Ecto neural progenitor cell (in vitro differentiated cells): Measurements from ENCODE around the gene PRKAR2B.
"Not testable (repeated sequence)": the region's sequence is repeated elsewhere in the genome, so short reads cannot be mapped to it uniquely, and the experiment has no call there.

ENCODE experiments used
- DNase-seq: peaks from one replicate; pipeline ENCODE4 v3.0.0-alpha.2; 2018; ENCODE audit warnings: low spot score

Gene PRKAR2B

DNA sequence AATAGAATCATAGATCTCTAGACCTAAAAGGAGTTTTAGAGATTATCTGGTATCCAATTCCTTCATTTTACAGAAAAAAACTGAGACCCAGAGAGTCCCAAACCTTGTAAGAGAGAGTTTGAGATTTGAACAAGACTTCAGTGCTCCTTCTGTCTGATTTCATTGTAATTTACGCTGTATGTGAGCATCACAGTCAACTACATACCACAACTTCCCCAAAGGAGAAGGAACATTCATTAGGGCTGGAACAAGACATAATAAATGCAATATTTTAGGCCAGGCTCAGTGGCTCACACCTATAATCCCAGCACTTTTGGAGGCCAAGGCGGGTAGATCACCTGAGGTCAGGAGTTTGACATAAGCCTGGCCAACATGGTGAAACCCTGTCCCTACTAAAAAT, 17.3 kb upstream of the PRKAR2B start:
- DNase-seq, result no peak

DNA sequence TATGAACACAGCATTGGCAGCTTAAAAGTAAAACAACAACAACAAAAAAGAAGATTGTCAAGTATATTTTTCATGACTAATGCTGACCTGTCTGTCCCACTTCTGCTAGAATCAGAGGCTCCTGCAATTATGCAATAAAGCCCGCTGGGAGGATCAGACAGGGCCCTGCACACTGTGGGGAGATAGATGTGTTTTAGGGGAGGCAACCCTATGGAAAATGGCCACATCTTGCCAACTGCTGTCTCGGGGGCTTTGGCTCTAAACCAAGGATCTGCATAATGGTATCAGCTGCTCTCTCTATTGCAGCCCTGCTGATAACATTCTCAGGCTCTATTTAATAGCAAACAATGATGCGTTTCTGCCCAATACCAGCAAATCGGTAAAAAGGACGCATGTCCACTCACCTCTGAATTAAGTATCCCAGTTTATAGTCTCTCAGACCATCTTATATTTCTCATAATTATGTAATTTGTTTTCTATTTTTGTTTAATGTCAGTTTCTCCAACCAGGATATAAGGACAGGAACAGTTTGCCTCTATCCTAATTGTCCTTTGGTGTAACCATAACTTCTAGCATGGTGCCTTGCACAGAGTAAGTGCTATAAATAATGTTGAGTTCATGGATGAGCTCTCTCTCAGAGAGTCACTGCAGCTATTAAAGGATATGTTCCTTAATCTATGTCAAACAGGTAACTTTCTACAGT, 15.3 kb upstream of the PRKAR2B start:
- DNase-seq, result no peak

DNA sequence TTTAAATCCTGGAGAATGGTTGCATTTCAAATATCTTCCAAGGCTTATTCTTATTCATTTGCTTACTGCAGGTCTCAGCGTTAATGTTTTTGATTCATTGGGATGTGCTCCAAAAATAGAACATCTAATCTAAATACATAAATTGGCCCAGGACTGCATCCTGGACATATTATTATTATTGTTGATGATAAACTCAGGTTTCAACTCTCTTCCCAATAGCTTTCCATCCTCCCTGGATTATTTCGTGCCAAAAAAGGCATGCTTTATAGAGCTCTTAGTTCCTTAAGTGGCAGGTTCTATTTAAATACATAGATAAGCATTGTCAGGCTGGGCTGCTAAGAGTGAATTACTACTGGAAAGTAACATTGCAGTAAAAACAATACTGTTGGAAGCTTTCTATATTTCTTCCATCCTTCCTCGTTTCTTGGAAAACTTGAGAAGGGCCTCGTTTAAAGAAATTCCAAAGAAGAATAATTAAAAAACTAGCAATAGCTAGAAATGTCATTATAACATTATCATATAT, 14.7 kb upstream of the PRKAR2B start:
- DNase-seq, result no peak

DNA sequence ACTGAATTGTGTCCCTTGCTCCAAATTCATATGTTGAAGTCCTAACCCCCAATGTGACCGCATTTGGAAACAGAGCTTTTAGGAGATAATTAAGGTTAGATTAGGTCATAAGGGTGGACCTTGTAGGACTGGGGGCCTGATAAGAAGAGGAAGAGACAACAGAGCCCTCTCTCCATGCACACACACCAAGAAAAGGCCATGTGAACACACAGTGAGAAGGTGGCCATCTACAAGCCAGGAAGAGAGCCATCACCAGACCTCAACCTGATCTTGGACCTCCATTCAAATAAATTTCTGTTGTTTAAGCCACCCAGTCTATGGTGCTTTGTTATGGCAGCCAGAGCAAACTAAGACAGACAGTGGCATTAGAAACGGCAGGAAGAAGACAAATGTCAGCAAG, 12.5 kb upstream of the PRKAR2B start:
- no peak for DNase-seq

DNA sequence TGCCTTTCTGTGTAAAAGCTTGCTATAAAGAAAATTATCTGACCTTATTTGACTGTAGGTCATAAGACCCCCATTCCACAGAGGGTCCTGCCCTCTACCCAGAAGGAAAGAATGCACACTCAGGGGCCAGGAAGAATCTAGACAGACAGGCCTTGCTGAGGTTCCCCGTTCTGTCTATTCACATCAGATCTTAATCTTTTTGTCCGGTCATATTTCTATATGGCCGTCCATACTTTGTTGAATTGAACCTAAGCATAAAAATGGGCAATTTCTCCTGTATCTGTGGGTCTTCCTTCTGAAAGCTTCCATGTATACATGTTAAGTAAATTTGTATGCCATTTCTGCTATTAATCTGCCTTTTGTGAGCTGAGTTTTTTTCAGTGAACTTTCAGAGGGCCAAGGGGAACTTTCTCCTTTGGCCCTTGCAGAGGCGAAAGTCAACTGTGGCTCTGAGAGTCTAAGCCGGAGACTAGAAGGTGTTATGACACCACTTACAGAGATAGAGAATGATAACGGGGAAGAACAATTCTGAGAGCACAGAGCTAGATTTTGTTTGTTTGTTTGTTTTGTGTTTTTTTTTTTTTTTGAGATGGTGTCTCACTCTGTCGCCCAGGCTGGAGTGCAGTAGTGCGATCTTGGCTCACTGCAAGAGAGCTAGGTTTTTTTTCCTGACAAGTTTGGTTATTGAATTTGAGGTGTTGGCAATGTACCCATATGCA, 11.6 kb upstream of the PRKAR2B start:
- DNase-seq, result no peak

DNA sequence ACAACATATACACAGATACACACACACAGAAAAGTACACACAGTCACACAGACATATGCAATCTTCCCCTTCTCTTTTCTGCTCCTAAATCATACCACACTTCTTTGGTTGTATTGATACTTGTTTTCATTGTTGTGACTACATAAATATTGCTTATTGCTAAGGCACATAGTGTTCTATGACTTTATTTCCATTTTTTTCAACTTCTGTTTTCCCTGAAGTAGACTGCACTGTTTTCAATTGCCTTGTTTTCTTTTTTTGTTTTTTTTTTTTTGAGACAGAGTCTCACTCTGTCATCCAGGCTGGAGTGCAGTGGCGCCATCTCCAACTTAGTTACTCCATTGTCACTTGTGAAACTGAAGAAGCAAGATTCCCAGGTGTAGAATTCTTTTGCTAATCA, 10.0 kb upstream of the PRKAR2B start:
- no peak for DNase-seq

DNA sequence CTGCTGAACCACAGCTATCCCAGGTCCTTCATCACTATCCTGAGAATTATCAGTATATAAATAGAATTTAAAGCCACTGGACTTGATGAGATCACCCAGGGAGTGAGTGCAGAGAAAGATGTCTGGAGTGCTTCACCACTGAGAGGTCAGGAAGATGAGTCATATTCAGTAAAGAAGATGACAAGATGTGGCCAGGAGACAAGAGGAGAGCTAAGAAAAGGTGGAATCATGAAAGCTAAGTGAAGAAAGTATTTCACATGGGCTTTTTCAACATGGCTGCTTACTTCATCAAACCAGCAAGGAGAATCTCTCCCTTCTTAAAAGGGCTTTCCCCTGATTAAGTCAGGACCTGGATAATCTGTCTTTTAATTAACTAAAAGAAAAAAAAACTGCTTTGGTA, 9.1 kb upstream of the PRKAR2B start:
- DNase-seq, result no peak

DNA sequence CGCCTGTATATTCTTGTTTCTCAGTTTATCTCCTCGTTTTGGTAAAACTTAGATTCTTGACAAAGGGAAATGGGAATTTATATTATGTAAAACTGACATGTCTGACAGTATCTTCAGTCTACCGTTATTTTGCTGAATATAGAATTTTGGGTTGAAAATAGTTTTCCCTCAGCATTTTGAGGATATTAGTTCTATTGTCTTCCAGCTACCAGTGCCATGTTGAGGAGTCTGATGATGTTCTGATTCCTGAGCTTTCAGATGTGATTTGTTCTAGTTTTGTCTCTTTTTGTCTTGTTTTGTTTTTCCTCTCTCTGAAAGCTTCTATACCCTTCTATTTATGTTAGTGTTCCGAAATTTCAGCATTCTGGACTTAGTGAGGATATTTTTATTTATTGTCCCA, 8.0 kb upstream of the PRKAR2B start:
- no peak for DNase-seq

DNA sequence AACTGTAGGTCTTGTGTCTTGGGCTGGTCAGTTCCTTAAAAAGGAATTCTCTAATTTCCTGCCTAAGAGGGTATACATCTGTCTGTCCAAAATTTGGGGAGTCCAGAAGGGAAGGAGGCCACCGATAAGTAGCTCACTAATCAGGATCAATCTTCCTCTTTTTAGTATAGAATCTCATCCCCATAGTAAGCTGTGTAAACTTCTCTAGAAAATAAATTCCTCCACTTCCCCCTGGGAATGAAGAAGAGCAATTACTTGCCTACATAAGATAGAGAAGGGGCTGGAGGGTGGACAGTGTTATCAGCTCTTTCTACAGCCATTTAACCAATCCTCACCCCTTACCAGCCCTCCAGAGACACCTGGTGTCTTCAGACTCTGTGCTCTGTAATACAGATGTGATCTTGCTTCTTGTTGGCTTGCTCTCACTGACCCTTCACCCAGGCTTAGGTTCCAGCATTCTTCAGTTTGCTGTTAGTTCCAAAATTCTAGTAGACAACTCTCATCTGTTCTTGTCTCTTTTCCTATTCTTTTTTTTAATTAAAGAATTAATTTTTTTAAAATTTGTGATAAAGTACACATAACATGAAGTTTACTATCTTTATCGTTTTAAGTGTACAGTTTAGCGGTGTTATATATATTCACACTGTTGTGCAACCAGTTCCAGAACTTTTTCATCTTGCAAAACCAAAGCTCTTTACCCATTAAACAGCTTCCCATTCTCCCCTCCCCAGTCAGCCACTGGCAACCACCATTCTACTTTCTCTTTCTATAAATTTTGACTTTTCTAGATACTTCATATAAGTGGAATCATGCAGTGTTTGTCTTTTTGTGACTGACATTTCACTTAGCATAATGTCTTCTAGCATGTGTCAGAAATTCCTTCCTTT, 6.5 kb upstream of the PRKAR2B start:
- no peak for DNase-seq

DNA sequence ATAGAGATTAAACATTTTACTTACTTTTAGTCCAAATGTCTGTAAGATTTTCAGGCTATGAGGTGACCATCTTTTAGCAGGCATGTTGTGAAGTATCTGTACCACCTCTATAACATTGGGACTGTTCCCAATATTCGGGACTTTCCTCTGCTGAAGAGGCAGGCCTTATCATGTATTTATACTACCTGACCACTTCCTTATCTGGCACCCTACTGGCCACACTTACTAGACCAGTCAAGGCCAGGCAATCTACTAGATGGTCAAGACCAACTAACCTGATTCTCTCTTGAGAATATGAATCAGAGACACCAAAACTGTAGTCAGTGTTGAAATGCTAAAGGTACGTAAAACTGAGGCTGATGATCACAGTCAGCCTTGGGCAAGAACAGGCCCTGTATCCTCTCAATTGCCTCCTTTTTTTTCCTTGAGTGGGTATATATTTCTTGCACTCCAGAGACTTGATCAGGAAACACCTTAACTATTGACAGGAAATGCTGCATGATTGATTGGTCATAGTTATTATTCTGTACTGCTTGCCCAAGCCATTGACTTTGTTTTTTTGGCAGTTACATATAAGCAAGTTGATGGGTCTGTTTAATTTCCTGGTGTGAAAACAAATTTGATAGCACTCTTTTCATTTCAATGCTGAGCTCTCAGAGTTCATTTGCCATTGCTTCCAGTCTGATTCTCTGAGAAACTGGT, 5.2 kb upstream of the PRKAR2B start:
- DNase-seq, result no peak

DNA sequence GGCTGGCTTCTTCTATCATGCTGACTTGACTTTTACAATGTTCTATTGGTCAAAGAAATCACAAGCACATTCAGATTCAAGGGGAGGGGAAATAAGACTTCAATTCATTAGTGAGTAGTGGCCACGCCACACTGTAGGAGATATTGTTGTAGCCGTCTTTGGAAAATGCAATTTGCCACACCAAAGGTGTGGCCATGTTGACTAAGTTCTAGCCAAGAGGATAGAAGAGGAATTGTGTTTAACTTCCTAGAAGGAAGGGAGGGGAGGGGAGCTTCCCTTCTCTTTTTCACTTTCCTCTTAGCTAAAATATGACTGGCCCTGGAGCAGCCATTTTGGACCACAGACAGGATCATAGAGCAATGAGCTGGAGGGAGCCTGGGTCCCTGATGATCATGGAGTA, 3.4 kb upstream of the PRKAR2B start:
- no peak for DNase-seq

DNA sequence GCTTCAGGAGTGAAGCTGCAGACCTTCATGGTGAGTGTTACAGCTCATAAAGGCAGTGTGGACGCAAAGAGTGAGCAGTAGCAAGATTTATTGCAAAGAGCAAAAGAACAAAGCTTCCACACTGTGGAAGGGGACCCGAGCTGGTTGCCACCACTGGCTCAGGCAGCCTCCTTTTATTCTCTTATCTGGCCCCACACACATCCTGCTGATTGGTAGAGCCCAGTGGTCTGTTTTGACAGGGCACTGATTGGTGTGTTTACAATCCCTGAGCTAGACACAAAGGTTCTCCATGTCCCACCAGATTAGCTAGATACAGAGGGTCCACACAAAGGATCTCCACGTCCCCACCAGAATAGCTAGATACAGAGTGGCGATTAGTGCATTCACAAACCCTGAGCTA, 2.7 kb upstream of the PRKAR2B start:
- not testable (repeated sequence) for DNase-seq

DNA sequence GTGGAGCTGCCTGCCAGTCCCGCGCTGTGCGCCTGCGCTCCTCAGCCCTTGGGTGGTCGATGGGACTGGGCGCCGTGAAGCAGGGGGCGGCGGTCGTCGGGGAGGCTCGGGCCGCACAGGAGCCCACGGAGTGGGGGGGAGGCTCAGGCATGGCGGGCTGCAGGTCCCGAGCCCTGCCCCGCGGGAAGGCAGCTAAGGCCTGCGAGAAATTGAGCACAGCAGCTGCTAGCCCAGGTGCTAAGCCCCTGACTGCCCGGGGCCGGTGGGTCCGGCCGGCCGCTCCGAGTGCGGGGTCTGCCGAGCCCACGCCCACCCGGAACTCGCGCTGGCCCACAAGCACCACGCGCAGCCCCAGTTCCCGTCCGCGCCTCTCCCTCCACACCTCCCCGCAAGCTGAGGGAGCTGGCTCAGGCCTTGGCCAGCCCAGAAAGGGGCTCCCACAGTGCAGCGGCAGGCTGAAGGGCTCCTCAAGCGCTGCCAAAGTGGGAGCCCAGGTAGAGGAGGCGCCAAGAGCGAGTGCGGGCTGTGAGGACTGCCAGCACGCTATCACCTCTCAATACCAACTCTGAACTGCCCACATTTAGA, 2.1 kb upstream of the PRKAR2B start:
- DNase-seq, result not testable (repeated sequence)

DNA sequence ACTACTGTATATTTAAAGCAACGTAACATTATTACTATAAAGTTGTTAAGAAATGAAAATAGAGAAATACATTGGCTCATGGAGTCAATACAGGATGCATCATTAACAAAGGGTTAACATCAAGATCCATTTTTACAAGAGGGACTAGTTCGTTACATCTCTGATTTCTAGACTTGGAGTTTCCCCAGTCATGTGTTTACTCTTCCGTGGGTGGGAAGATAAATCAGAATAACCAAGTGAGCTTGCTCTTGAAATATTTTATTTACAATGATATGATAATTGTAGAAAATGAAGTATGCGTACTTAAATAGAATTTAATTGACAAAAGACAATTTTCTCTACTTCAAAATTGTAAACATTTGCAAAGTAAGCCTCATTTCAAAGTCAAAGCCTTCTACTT, 1.0 kb upstream of the PRKAR2B start:
- DNase-seq, result no peak

DNA sequence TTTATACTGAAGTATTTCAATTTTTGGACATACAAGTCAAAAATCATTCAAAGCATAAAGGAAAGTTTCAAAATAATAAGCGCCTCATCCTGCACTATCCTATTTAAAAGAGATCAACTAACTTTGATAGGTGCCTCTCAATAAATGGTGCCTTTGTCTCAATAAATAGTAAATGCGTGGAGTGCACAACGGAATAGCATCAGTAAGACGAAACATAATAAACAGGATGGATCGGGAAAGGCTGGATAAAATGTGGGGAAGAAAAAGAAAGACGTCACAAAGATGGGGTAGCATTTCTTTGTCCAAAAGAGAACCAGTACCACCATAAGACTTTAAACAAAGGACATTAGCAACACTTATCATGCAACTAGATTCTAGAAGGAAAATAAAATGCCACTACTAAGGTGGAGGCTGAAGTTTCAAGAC, 571 bp upstream of the PRKAR2B start:
- DNase-seq, result no peak

DNA sequence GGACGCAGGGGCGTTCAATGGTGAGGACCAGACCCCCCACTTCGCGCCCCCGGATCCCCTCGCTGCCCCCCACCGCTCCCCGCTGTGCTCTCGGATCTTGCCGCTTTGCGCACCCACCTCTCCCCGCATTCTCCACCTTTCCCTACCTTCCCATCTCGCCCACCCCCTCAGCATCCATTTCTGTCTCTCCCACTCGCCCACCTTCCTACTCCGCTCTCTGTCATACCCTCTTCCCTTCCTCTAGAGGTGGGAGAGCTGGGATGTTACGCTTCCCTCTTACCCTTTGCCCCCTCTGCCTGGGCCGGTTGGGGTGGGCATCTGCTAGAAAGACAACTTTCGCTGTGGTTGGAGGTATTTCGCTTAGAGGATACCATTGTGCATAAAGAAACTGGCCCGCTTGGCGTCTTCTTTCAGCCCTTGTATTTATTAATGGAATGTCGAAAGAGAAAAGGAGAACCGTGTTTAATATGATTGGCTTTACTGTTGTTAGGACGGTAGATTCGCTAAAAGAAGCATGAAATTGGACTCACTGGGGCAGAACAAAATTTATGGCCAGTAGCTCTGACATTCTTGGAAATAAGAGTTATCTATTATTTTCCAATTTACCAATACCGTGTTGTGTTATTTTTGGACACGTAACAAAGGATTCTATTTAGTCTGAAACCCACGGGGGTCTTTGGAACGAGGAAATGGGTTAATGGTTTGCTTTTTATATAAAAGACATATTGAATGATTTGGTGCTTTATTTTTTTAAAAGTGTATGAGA, 873 bp downstream of the PRKAR2B start:
- DNase-seq, result no peak

DNA sequence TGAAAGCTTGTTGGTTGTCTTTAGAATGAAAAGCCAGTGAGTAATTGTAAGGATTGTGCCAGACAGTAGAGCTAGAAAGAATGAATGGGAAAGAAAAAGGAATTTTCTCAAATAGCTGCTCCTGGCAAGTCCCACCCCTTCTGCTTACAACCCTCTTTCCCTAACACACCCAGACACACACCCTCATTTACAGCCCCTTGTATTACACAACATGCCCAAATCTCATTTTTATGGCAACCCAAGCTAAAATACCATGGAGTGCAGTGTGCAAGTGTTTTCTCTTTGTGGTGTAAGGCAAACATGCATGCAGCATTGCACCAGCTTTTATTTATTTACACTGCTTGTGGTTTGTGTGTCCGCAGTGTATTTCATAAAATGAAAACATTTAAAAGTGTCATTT, 1.5 kb downstream of the PRKAR2B start:
- no peak for DNase-seq

DNA sequence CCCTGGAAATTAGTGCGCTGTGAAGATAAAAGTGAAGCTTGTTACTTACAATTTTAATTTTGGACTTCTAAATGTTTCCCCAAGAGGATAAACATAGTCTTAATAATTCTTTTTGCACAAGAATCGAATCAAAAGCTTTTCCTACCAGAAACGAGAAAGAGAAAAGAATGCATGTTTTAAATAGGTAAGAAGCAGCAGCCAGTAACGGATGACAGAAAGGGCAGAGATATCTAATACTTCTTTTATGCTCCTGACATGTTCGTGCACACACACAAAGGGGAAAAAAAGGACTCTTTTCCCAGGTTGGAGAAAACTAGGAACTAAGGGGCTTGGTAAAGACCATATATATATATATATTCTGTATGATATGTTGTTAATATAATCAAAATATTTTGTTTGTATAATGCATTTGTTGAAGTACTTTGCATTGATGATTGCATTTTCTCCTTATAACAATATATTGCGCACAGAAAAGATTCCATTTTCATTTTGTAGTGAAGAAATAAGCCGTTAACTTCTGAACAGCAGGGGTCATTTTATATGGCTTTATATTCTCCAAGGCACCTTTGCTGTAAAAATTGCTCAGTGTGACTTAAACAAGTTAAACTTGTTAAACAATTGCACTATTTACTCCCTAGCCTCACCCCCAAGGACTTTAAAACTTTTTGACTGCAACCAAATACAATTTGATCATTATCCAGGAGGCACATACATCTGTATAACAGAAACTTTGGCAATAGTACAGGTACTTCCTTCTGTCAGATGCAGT, 2.2 kb downstream of the PRKAR2B start:
- no peak for DNase-seq

DNA sequence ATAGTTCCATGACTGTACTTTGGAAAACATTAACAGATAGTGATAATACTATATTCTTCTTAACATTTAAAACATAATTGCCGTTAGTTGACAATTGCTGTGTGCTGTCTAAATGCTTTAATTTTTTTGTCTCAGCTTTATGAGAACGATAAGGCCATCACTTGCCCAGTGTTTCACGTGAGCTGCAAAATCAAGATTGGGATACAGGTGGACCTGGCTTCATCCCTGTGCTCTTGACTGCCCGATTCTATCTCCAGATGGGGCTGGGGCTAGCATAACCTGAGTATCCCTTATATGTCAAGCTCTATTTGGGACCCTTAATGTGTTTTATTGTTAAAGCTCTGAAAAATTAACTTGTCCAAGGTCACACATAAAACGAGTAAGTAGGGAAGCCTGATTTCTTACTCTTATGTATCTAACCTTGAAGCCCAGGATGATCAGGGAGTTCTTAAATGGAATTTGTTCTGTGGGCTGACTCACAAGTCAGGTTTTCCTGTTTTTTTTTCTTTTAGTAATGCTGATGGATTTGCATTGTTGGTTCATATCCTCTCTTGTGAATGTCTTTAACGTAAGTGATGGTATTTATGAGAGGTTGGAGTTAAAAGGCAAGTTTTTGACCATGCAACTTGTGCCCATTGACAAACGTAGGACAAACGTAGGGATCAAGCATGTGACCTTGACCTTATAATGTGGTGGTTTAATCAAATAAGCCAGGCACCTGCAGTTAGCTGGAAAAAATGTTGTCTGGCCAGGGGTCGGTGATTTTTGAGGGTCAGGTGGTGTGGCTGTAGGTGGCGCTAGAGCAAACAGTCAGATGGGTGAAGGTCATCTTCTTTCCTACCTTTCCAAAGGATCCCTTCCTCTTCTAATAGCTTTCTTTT, 3.6 kb downstream of the PRKAR2B start:
- no peak for DNase-seq
